ENCODE results near the gene PDE4D. TPM values are rescaled to one million over a fixed set of nuclear protein-coding genes. Genes with fewer than 3 reads are reported as not detected.

PDE4D gene
- total RNA-seq, 5 donors from 2014 or later (not counting 1 experiment from before 2014, with no cell fraction given) = 45.1 to 136 (median 64.9) TPM

DNA sequence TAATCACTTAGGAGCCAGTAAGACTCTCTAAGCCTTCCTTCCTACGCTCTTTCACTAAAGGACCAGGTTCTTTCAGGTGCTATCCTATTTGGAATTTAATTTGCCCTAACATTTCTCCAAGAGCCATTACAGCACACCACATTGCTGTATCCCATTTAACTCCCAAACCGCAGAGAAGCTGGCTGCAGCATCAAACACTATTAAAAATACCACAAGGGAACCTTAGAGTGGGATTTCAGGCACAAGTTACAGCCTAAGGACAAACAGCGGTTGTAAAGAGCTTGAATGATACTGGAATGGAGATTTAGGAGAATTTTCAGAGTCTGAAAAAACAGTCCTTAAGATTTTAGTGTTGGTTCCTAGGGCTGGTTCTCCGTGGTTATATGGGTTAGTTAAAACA lies 744.3 kb downstream of the PDE4D start:
- H3K36me3 Mint-ChIP-seq = no peaks in the 10 kb centered on the region
- H3K4me1 Mint-ChIP-seq = peaks cover 9 to 23% (median 14%) of the 10 kb centered on the region in 3 donors
- H3K4me3 ChIP-seq (ENCODE audit: control insufficient read depth in 1 of 2, extremely low read depth in 1 of 2, low read length in 1 of 2) = no peak overlapping the region
- no peak overlapping the region for H3K4me3 Mint-ChIP-seq
- no peaks in the 10 kb centered on the region for H3K27me3 Mint-ChIP-seq
- no peak for ATAC-seq (replicated peaks in 1 of 4)
- ChIA-PET CTCF (no interaction called here), POLR2A (interaction anchor here in 1 of 2 donors (0.7 kb wide), 1 partner anchor 22 kb away, joined by 12 read pairs; no protein-coding TSS in a partner anchor)
- WGBS (ENCODE audit: insufficient coverage) = 100% methylated on average over 1 of the region's 4 CpGs
- no peaks in the 10 kb centered on the region for H3K9me3 Mint-ChIP-seq
- H3K27me3 ChIP-seq (replicated peaks in 1 of 2; ENCODE audit: control insufficient read depth in 2 of 2, extremely low read depth in 1 of 2, insufficient read depth in 2 of 2, low read length in 1 of 2) = no peaks in the 10 kb centered on the region
- H3K4me1 ChIP-seq (ENCODE audit: control insufficient read depth in 1 of 2, extremely low read depth in 1 of 2, insufficient read depth in 2 of 2, low read length in 2 of 2) = peaks cover 7 to 26% of the 10 kb centered on the region in 2 experiments
- no peaks in the 10 kb centered on the region for H3K36me3 ChIP-seq (ENCODE audit: control insufficient read depth in 2 of 2, extremely low read depth in 1 of 2, insufficient read depth in 1 of 2, low read length in 1 of 2)
- H3K27ac ChIP-seq (ENCODE audit: low read length) = no peak overlapping the region
- DNase-seq = no peak
- no peak overlapping the region for H3K27ac Mint-ChIP-seq
- no peaks in the 10 kb centered on the region for H3K9me3 ChIP-seq

DNA sequence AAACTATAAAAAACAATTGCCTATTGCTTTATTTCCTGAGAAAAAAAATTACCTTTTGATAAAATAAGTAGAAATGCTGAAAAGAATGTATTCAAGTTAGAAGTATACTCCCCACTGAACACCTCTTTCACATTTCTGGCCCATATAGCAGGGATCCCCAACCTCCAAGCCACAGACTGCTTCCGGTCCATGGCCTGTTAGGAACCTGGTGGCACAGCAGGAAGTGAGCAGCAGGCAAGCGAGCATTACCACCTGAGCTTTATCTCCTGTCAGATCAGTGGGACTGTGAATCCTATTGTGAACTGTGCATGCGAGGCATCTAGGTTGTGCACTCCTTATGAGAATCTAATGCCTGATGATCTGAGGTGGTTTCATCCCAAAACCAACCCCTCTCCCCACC lies 746.8 kb downstream of the PDE4D start:
- H3K27ac Mint-ChIP-seq = no peak overlapping the region
- 67% methylated on average over 1 of the region's 3 CpGs for WGBS (ENCODE audit: insufficient coverage)

DNA sequence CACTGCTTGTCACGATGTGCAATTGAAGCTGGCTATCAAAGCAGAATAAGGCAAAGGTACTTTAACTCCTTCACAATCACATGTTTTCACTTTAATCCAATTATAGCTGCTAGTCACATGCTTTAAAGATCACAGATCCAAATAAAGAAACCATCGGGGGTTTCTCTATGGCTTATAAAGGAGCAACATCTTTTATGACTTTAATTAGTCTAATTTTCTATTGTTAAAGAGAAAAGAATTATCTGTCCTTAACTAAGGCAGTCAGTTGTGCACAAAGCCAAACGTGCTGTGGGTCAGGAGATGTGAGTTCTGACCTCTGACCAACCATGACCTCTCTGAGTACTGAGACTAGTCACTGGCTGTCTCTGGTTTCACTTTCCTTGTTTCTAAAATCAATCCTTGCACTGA lies 749.6 kb downstream of the PDE4D start:
- CTCF ChIA-PET = interaction anchor here in 1 of 2 donors (0.5 to 0.9 kb wide), 3 partner anchors 9 to 249 kb away, joined by 3 to 4 read pairs (median 4); no protein-coding TSS in a partner anchor
- Mint-ChIP-seq H3K27ac (no peak overlapping the region), H3K36me3 (no peaks in the 10 kb centered on the region), H3K4me3 (no peak overlapping the region), H3K27me3 (no peaks in the 10 kb centered on the region), H3K4me1 (peaks cover 0 to 21% (median 1%) of the 10 kb centered on the region in 3 donors), H3K9me3 (no peaks in the 10 kb centered on the region)
- Histone ChIP-seq H3K4me1 (ENCODE audit: control insufficient read depth in 1 of 2, extremely low read depth in 1 of 2, insufficient read depth in 2 of 2, low read length in 2 of 2) (peaks cover 0 to 5% of the 10 kb centered on the region in 2 experiments), H3K27me3 (replicated peaks in 1 of 2; ENCODE audit: control insufficient read depth in 2 of 2, extremely low read depth in 1 of 2, insufficient read depth in 2 of 2, low read length in 1 of 2) (no peaks in the 10 kb centered on the region), H3K9me3 (no peaks in the 10 kb centered on the region), H3K27ac (ENCODE audit: low read length) (no peak overlapping the region), H3K36me3 (ENCODE audit: control insufficient read depth in 2 of 2, extremely low read depth in 1 of 2, insufficient read depth in 1 of 2, low read length in 1 of 2) (no peaks in the 10 kb centered on the region), H3K4me3 (ENCODE audit: control insufficient read depth in 1 of 2, extremely low read depth in 1 of 2, low read length in 1 of 2) (no peak overlapping the region)
- no peak for ATAC-seq (replicated peaks in 1 of 4)
- WGBS (ENCODE audit: insufficient coverage) = no CpG with 5 or more reads among the region's 3 CpGs
- POLR2A ChIA-PET = no interaction called here
- no peak for DNase-seq

More for the DNA sequence above, 746.8 kb downstream of the PDE4D start:
- Mint-ChIP-seq H3K9me3 (no peaks in the 10 kb centered on the region), H3K36me3 (no peaks in the 10 kb centered on the region), H3K27me3 (no peaks in the 10 kb centered on the region), H3K4me1 (peaks cover 5 to 29% (median 13%) of the 10 kb centered on the region in 3 donors), H3K4me3 (no peak overlapping the region)
- no peaks in the 10 kb centered on the region for H3K9me3 ChIP-seq
- no peaks in the 10 kb centered on the region for H3K36me3 ChIP-seq (ENCODE audit: control insufficient read depth in 2 of 2, extremely low read depth in 1 of 2, insufficient read depth in 1 of 2, low read length in 1 of 2)
- POLR2A ChIA-PET = no interaction called here
- no peak overlapping the region for H3K4me3 ChIP-seq (ENCODE audit: control insufficient read depth in 1 of 2, extremely low read depth in 1 of 2, low read length in 1 of 2)
- CTCF ChIA-PET = interaction anchor here in 1 of 2 donors (0.8 kb wide), 1 partner anchor 28 kb away, joined by 7 read pairs; no protein-coding TSS in a partner anchor
- H3K27ac ChIP-seq (ENCODE audit: low read length) = no peak overlapping the region
- DNase-seq = peak in 5 of 35 experiments; percentile 2 to 35 (median 7)
- peak in 3 of 4 experiments; percentile 51 to 67 (median 61) for ATAC-seq (replicated peaks in 1 of 4)
- no peaks in the 10 kb centered on the region for H3K27me3 ChIP-seq (replicated peaks in 1 of 2; ENCODE audit: control insufficient read depth in 2 of 2, extremely low read depth in 1 of 2, insufficient read depth in 2 of 2, low read length in 1 of 2)
- peaks cover 0 to 8% of the 10 kb centered on the region in 2 experiments for H3K4me1 ChIP-seq (ENCODE audit: control insufficient read depth in 1 of 2, extremely low read depth in 1 of 2, insufficient read depth in 2 of 2, low read length in 2 of 2)

DNA sequence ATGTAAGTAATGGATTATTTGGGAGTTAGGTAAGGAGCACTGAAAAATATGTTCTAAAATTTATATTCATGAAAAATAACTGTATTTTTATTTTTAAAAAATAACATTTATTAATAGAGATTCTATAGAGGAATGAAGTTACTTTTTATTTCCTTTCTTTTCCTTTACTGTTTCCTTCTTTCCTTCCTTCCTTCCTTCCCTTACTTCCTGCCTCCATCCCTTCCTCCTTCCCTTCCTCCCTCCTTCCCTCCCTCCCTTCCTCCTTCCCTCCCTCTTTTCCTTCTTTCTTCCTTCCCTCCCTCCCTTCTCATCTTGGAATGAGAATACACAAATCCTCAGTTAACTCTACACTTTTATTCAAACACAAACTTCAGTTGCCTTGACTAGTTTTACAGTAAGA lies 750.6 kb downstream of the PDE4D start:
- H3K27ac Mint-ChIP-seq = no peak overlapping the region
- no peaks in the 10 kb centered on the region for H3K9me3 ChIP-seq
- no peak for DNase-seq
- ChIA-PET CTCF (no interaction called here), POLR2A (no interaction called here)
- no peaks in the 10 kb centered on the region for H3K36me3 ChIP-seq (ENCODE audit: control insufficient read depth in 2 of 2, extremely low read depth in 1 of 2, insufficient read depth in 1 of 2, low read length in 1 of 2)
- H3K27me3 Mint-ChIP-seq = no peaks in the 10 kb centered on the region
- no peaks in the 10 kb centered on the region for H3K27me3 ChIP-seq (replicated peaks in 1 of 2; ENCODE audit: control insufficient read depth in 2 of 2, extremely low read depth in 1 of 2, insufficient read depth in 2 of 2, low read length in 1 of 2)
- no peak overlapping the region for H3K4me3 ChIP-seq (ENCODE audit: control insufficient read depth in 1 of 2, extremely low read depth in 1 of 2, low read length in 1 of 2)
- H3K27ac ChIP-seq (ENCODE audit: low read length) = no peak overlapping the region
- peaks cover 0 to 5% of the 10 kb centered on the region in 2 experiments for H3K4me1 ChIP-seq (ENCODE audit: control insufficient read depth in 1 of 2, extremely low read depth in 1 of 2, insufficient read depth in 2 of 2, low read length in 2 of 2)
- no peaks in the 10 kb centered on the region for H3K36me3 Mint-ChIP-seq
- no peaks in the 10 kb centered on the region for H3K9me3 Mint-ChIP-seq
- H3K4me1 Mint-ChIP-seq = peaks cover 0 to 21% (median 7%) of the 10 kb centered on the region in 3 donors
- ATAC-seq (replicated peaks in 1 of 4) = no peak
- H3K4me3 Mint-ChIP-seq = no peak overlapping the region

DNA sequence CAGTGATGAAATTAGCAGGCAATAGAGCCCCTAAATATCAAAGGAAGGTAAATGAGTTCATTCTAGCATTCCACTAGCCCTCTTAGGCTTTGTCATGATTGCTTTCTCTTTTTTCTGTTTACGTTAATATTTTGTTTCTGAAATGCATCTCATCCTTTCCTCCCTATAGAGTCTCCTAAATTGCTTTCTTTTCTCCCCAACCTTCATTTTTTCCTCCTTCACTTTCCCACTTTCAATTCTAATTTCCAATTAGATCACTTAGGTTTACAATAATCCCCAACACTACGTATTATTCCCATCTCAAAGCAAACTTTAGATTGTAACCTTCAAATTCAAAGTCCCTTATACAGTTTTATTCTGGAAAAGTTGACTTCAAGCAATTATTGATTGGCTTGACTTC lies 751.4 kb downstream of the PDE4D start:
- CTCF ChIA-PET = no interaction called here
- Mint-ChIP-seq H3K36me3 (no peaks in the 10 kb centered on the region), H3K4me3 (no peak overlapping the region), H3K27ac (no peak overlapping the region), H3K4me1 (peaks cover 0 to 21% (median 7%) of the 10 kb centered on the region in 3 donors), H3K27me3 (no peaks in the 10 kb centered on the region), H3K9me3 (no peaks in the 10 kb centered on the region)
- 100% methylated on average over 1 of the region's 2 CpGs for WGBS (ENCODE audit: insufficient coverage)
- POLR2A ChIA-PET = no interaction called here
- DNase-seq (no peak), ATAC-seq (replicated peaks in 1 of 4) (no peak)
- H3K4me1 ChIP-seq (ENCODE audit: control insufficient read depth in 1 of 2, extremely low read depth in 1 of 2, insufficient read depth in 2 of 2, low read length in 2 of 2) = peaks cover 0 to 5% of the 10 kb centered on the region in 2 experiments
- H3K4me3 ChIP-seq (ENCODE audit: control insufficient read depth in 1 of 2, extremely low read depth in 1 of 2, low read length in 1 of 2) = no peak overlapping the region
- H3K36me3 ChIP-seq (ENCODE audit: control insufficient read depth in 2 of 2, extremely low read depth in 1 of 2, insufficient read depth in 1 of 2, low read length in 1 of 2) = no peaks in the 10 kb centered on the region
- no peaks in the 10 kb centered on the region for H3K9me3 ChIP-seq
- no peak overlapping the region for H3K27ac ChIP-seq (ENCODE audit: low read length)
- no peaks in the 10 kb centered on the region for H3K27me3 ChIP-seq (replicated peaks in 1 of 2; ENCODE audit: control insufficient read depth in 2 of 2, extremely low read depth in 1 of 2, insufficient read depth in 2 of 2, low read length in 1 of 2)

DNA sequence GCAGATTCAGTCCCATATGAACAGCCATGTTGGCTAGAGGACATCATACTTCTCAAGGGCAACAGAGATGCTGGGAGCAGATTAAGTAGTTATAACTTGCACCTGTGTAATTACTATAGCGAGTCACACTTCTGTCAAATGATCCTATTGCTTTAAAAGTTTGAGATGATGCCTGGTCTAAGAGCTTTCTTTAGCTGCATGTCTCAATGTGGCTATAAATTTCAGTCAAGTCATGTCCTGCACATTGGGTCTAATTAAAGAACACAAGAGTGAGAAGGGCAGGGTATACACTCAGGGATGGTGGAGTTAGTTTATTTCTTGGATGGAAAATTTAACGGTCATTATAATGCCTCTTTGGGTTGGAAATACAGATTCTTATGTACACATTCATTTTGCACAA lies 753.4 kb downstream of the PDE4D start:
- Histone ChIP-seq H3K4me1 (ENCODE audit: control insufficient read depth in 1 of 2, extremely low read depth in 1 of 2, insufficient read depth in 2 of 2, low read length in 2 of 2) (no peaks in the 10 kb centered on the region), H3K4me3 (ENCODE audit: control insufficient read depth in 1 of 2, extremely low read depth in 1 of 2, low read length in 1 of 2) (no peak overlapping the region), H3K27me3 (replicated peaks in 1 of 2; ENCODE audit: control insufficient read depth in 2 of 2, extremely low read depth in 1 of 2, insufficient read depth in 2 of 2, low read length in 1 of 2) (no peaks in the 10 kb centered on the region), H3K36me3 (ENCODE audit: control insufficient read depth in 2 of 2, extremely low read depth in 1 of 2, insufficient read depth in 1 of 2, low read length in 1 of 2) (no peaks in the 10 kb centered on the region), H3K27ac (ENCODE audit: low read length) (no peak overlapping the region), H3K9me3 (no peaks in the 10 kb centered on the region)
- WGBS (ENCODE audit: insufficient coverage) = no CpG with 5 or more reads among the region's 2 CpGs
- Mint-ChIP-seq H3K4me1 (peaks cover under 1 to 10% (median 7%) of the 10 kb centered on the region in 3 donors), H3K9me3 (no peaks in the 10 kb centered on the region), H3K4me3 (no peak overlapping the region), H3K36me3 (no peaks in the 10 kb centered on the region), H3K27ac (no peak overlapping the region), H3K27me3 (no peaks in the 10 kb centered on the region)
- ChIA-PET CTCF (no interaction called here), POLR2A (no interaction called here)
- DNase-seq (no peak), ATAC-seq (replicated peaks in 1 of 4) (no peak)

DNA sequence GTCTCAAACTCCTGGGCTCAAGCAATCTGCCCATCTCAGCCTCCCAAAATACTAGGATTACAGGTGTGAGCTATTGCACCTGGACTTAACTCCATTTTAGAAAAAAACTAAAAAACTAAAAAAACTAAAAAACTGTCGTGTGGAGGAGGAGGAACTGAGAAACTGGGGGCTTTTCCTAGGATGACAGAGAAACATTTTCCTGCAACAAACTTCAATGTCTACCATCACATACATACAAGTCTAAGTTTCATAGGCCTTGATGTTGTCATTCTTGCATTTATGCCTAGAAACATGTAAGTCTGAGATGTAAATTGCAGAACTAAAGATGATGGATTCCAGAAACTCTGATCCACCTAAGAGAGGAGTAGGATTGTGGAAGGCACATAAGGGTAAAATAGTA lies 753.8 kb downstream of the PDE4D start:
- POLR2A ChIA-PET = interaction anchor here in 1 of 2 donors (1.5 kb wide), 1 partner anchor 19 kb away, joined by 3 read pairs; no protein-coding TSS in a partner anchor

More for the DNA sequence above, 753.8 kb downstream of the PDE4D start:
- Mint-ChIP-seq H3K27me3 (no peaks in the 10 kb centered on the region), H3K9me3 (no peaks in the 10 kb centered on the region), H3K36me3 (no peaks in the 10 kb centered on the region), H3K27ac (no peak overlapping the region), H3K4me1 (peaks cover 4 to 14% (median 7%) of the 10 kb centered on the region in 3 donors), H3K4me3 (no peak overlapping the region)
- CTCF ChIA-PET = no interaction called here
- H3K9me3 ChIP-seq = no peaks in the 10 kb centered on the region
- ATAC-seq (replicated peaks in 1 of 4) (no peak), DNase-seq (no peak)
- no peak overlapping the region for H3K4me3 ChIP-seq (ENCODE audit: control insufficient read depth in 1 of 2, extremely low read depth in 1 of 2, low read length in 1 of 2)
- H3K36me3 ChIP-seq (ENCODE audit: control insufficient read depth in 2 of 2, extremely low read depth in 1 of 2, insufficient read depth in 1 of 2, low read length in 1 of 2) = no peaks in the 10 kb centered on the region
- no CpG with 5 or more reads among the region's 1 CpG for WGBS (ENCODE audit: insufficient coverage)
- no peaks in the 10 kb centered on the region for H3K27me3 ChIP-seq (replicated peaks in 1 of 2; ENCODE audit: control insufficient read depth in 2 of 2, extremely low read depth in 1 of 2, insufficient read depth in 2 of 2, low read length in 1 of 2)
- H3K27ac ChIP-seq (ENCODE audit: low read length) = no peak overlapping the region
- peaks cover 0 to under 1% of the 10 kb centered on the region in 2 experiments for H3K4me1 ChIP-seq (ENCODE audit: control insufficient read depth in 1 of 2, extremely low read depth in 1 of 2, insufficient read depth in 2 of 2, low read length in 2 of 2)
